Gastrocnemius medialis (tissue), 4 donors: ENCODE results near the gene STK38L. TPM values are rescaled to one million over a fixed set of nuclear protein-coding genes. Genes with fewer than 3 reads are reported as not detected.
A peak's percentile ranks its signal among the peaks of the same experiment; 100 is the strongest.

Source experiments
- ATAC-seq, 2 donors: fragments of 150-250 bp; one replicate each; pipeline ENCODE4 v1.9.1; 2016
- DNase-seq, 2 donors: peaks; one replicate each; pipeline ENCODE4 v3.0.0-alpha.2; 2019
- H3K27ac ChIP-seq, 4 donors: fragments of 200-600 bp; sonication (generic); 1 replicate in 1 of 4; 2 replicates in 3 of 4; pipeline ENCODE4 v1.5.1; 2016 to 2018; ENCODE audit warnings: mild to moderate bottlenecking in 2 of 4, moderate library complexity in 1 of 4
- H3K27me3 ChIP-seq, 3 donors: fragments of 200-600 bp; sonication (generic) in 2 of 3; 1 replicate in 1 of 3; 2 replicates in 2 of 3; pipeline versions ENCODE4 v1.5.1 to v1.6.0; 2016 to 2019; ENCODE audit warnings: mild to moderate bottlenecking in 1 of 3, moderate library complexity in 1 of 3
- H3K36me3 ChIP-seq, 2 donors: fragments of 200-600 bp; sonication (generic) in 1 of 2; one replicate each; pipeline ENCODE4 v1.5.1; 2017 to 2018
- H3K4me1 ChIP-seq, 2 donors: fragments of 200-600 bp; sonication (generic) in 1 of 2; one replicate each; pipeline ENCODE4 v1.5.1; 2016 to 2017; ENCODE audit warnings: mild to moderate bottlenecking in 2 of 2
- H3K4me3 ChIP-seq, 4 donors: fragments of 200-600 bp; sonication (generic) in 3 of 4; 1 replicate in 1 of 4; 2 replicates in 3 of 4; pipeline ENCODE4 v1.5.1; 2016 to 2019; ENCODE audit warnings: mild to moderate bottlenecking in 2 of 4
- H3K9me3 ChIP-seq, 3 donors: fragments of 200-600 bp; sonication (generic) in 2 of 3; 1 replicate in 1 of 3; 2 replicates in 2 of 3; pipeline ENCODE4 v1.5.1; 2016 to 2019
- CTCF ChIP-seq, 5 experiments: fragments of 450-650 bp in 3 of 5; fragments of 200-600 bp in 2 of 5; sonication (generic) in 2 of 5; IDR thresholded peaks in 4 of 5; conservative IDR thresholded peaks in 1 of 5; 1 replicate in 4 of 5; 2 replicates in 1 of 5; pipeline ENCODE4 v1.5.1; 2016 to 2019; ENCODE audit warnings: antibody characterized with exemption in 5 of 5, mild to moderate bottlenecking in 3 of 5, moderate library complexity in 3 of 5
- POLR2A ChIP-seq, 2 donors: fragments of 450-650 bp; IDR thresholded peaks; one replicate each; pipeline ENCODE4 v1.6.1; 2017; ENCODE audit warnings: antibody characterized with exemption in 2 of 2, mild to moderate bottlenecking in 2 of 2, moderate library complexity in 2 of 2
- in situ Hi-C, 4 donors: fragments of 200-750 bp; cut with MboI; loops; one replicate each; pipeline versions ENCODE4 v1.15.0 to v1.8.0; 2017; ENCODE audit warnings: low sequenced_read_pairs in 4 of 4
- intact Hi-C: fragments of 100-400 bp; cut with DNase I; formaldehyde crosslinking; loops from one replicate; pipeline ENCODE4 v1.15.1; 2023; ENCODE audit warnings: low total_unique reads
- total RNA-seq, 4 donors: library from RNA; depleted of rRNA; stranded (reverse); fragments of >200 nt; gene quantifications; one replicate each; pipeline versions ENCODE4 v1.1.0 to v1.2.3, GENCODE V29; 2016

The STK38L gene
- total RNA-seq, 4 donors from 2014 or later, result 12.9 to 20.0 (median 13.5) TPM

GRCh38 chr12:27331927-27332324 lies 87.8 kb downstream of the STK38L start:
- DNase-seq, result no peak
- no peak for TF ChIP-seq POLR2A (IDR thresholded peaks at IDR 0.05)
- no peak for TF ChIP-seq CTCF (IDR thresholded peaks at IDR 0.05 in 4 of 5, conservative IDR thresholded peaks at IDR 0.05 in 1 of 5)
- Histone ChIP-seq H3K36me3 (peaks cover 0 to 2% of the 10 kb centered on the region in 2 donors), H3K4me1 (peaks cover 5 to 6% of the 10 kb centered on the region in 2 donors), H3K4me3 (peak overlapping the region in 2 of 4 donors; percentile 53 to 60), H3K9me3 (no peaks in the 10 kb centered on the region), H3K27me3 (peaks cover 22 to 44% (median 24%) of the 10 kb centered on the region in 3 donors), H3K27ac (no peak overlapping the region)
- in situ Hi-C loops, result no loop called here
- ATAC-seq, result no peak
- intact Hi-C loops, result no loop called here

GRCh38 chr12:27332407-27332713 lies 88.3 kb downstream of the STK38L start:
- in situ Hi-C loops (no loop called here), intact Hi-C loops (no loop called here)
- Histone ChIP-seq H3K9me3 (no peaks in the 10 kb centered on the region), H3K4me1 (peaks cover 5 to 6% of the 10 kb centered on the region in 2 donors), H3K36me3 (no peaks in the 10 kb centered on the region), H3K4me3 (peak overlapping the region; percentile 53 to 70 (median 56)), H3K27ac (no peak overlapping the region), H3K27me3 (peaks cover 22 to 44% (median 24%) of the 10 kb centered on the region in 3 donors)
- ATAC-seq (peak in 1 of 2 donors; percentile 11), DNase-seq (no peak)
- no peak for TF ChIP-seq POLR2A (IDR thresholded peaks at IDR 0.05)
- no peak for TF ChIP-seq CTCF (IDR thresholded peaks at IDR 0.05 in 4 of 5, conservative IDR thresholded peaks at IDR 0.05 in 1 of 5)

GRCh38 chr12:27332714-27333402 lies 88.8 kb downstream of the STK38L start, which contains the start of gene BMAL2:
TSS of gene BMAL2 (plus strand) at chr12:27332836. CDS start at chr12:27333073, 237 bp downstream.
- H3K36me3 ChIP-seq, result no peaks in the 10 kb centered on the region
- TF ChIP-seq CTCF (IDR thresholded peaks at IDR 0.05 in 4 of 5, conservative IDR thresholded peaks at IDR 0.05 in 1 of 5), result no peak
- peak in 1 of 2 donors; percentile 9 for TF ChIP-seq POLR2A (IDR thresholded peaks at IDR 0.05)
- H3K27ac ChIP-seq, result no peak within 1 kb of the TSS
- intact Hi-C loops, result no loop called here
- DNase-seq (no peak), ATAC-seq (peak in 1 of 2 donors; percentile 46)
- H3K4me3 ChIP-seq, result peak within 1 kb of the TSS; percentile 53 to 70 (median 56)
- peaks cover 22 to 44% (median 24%) of the 10 kb centered on the region in 3 donors for H3K27me3 ChIP-seq
- no peaks in the 10 kb centered on the region for H3K9me3 ChIP-seq
- in situ Hi-C loops, result no loop called here
- peaks cover 5 to 6% of the 10 kb centered on the region in 2 donors for H3K4me1 ChIP-seq

GRCh38 chr12:27333403-27334009 lies 89.4 kb downstream of the STK38L start:
- peaks cover 5 to 6% of the 10 kb centered on the region in 2 donors for H3K4me1 ChIP-seq
- peaks cover 22 to 44% (median 24%) of the 10 kb centered on the region in 3 donors for H3K27me3 ChIP-seq
- in situ Hi-C loops, result no loop called here
- no peak for ATAC-seq
- no peaks in the 10 kb centered on the region for H3K9me3 ChIP-seq
- no peaks in the 10 kb centered on the region for H3K36me3 ChIP-seq
- H3K4me3 ChIP-seq, result peak overlapping the region; percentile 53 to 70 (median 56)
- TF ChIP-seq CTCF (IDR thresholded peaks at IDR 0.05 in 4 of 5, conservative IDR thresholded peaks at IDR 0.05 in 1 of 5) (no peak), POLR2A (IDR thresholded peaks at IDR 0.05) (no peak)
- intact Hi-C loops, result no loop called here
- no peak for DNase-seq
- H3K27ac ChIP-seq, result no peak overlapping the region
